ENCODE measurements around the gene TBKBP1.

Gene TBKBP1, protein sequence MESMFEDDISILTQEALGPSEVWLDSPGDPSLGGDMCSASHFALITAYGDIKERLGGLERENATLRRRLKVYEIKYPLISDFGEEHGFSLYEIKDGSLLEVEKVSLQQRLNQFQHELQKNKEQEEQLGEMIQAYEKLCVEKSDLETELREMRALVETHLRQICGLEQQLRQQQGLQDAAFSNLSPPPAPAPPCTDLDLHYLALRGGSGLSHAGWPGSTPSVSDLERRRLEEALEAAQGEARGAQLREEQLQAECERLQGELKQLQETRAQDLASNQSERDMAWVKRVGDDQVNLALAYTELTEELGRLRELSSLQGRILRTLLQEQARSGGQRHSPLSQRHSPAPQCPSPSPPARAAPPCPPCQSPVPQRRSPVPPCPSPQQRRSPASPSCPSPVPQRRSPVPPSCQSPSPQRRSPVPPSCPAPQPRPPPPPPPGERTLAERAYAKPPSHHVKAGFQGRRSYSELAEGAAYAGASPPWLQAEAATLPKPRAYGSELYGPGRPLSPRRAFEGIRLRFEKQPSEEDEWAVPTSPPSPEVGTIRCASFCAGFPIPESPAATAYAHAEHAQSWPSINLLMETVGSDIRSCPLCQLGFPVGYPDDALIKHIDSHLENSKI

DNA sequence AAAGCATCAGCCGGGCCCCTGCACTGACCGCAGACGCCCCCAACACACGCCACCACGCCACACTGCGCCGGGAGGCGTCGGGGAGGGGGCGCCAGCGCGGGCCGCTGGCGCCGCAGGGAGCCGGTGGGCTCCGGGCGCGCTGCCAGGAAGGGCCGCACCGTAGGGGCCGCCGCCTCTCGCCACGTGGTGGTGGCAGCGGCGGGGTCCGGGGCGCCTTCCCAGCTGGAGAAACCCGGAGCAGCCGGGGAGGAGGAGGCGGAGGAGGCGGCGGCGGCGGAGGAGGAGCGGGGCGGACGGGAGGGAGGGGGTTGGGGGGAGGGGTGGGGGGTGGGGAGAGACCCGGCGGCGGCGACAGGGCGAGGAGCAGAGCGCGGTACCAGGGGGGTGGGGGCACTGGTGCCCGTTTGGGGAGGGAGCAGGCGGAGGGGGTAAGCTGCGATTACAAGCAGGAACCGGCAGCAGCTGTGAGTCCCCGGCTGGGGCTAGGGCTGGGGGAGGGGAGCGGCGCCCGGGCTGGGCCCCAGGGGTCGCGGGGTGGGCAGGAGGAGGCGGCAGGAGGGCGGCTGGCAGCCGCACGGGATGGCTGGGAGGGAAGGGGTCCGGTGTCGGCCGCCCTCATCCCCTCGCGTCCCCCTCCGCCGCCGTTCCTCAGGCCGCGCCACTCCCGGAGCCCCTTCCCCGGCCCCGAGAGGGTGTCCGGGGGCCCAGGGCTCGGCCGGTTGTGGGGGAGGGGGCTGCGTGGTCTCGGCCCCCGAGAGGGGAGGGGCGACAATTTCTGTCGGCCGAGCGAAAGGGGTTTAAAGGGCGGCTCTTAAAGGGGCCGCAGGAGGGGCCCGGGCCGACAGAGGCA, at the start of gene TBKBP1:
TSS of gene TBKBP1 (plus strand) at position 431 of the 850 bp plus-strand sequence. CDS start 1,952 bp downstream, outside the sequence.
- DNase-seq: peak; percentile 71

DNA sequence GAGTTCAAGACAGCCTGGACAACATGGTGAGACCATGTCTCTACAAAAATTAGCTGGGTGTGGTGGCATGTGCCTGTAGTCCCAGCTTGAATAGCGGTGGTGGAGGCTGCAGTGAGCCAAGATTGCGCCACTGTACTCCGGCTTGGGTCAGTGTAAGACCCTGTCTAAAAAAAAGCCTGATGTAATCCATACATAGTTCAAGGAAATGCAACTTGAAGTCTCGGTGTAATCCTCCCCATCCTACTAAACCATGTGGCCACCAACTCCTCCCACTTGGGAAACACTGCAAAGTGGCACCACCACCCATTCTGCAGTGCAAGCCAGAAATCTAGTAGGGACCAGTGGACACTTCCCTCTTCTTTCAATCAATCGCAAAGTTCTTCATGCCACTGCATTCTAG, 49.6 kb upstream of the TBKBP1 start:
- DNase-seq: no peak

DNA sequence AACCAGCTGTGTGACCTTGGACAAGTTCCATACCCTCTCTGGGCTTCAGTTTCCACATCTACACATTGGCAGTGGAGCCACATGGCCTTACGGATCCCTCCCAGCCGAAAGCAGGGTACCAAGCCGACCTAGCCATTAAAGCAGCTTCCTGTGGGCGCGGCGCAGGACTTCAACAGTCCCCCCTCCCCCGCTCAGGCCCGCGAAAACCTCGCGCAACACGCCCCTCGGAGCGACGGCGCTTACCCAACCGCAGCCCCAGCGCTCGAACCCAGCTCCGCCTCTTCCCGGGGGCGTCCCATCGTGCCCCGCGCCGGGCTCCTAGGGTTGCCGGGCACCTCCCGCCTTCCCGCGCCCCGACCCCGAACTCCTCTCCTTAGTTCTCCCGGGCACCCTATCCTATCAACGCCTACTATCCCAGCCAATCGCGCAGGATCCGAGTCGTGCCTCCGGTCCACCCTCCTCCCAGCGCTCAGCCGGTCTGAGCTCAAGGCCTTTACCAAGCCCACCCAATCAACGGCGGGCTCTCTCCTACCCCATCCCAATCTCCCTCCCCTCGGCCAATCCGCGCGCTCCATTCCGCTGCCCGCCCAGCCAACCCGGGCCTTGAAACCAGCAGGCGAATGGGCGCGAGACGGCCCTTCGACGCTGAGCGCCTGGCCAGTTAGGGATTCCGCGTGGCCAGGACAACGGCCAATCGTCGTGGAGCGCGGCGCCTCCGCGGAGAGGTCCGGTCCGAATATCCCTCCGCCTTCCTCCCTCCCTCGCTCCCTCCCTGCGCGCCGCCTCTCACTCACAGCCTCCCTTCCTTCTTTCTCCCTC, 44.6 kb upstream of the TBKBP1 start, which contains the start of gene KPNB1:
TSS of gene KPNB1 (plus strand) at position 767 of the 819 bp plus-strand sequence. CDS start 326 bp downstream, outside the sequence.
- DNase-seq: peak; percentile 99

DNA sequence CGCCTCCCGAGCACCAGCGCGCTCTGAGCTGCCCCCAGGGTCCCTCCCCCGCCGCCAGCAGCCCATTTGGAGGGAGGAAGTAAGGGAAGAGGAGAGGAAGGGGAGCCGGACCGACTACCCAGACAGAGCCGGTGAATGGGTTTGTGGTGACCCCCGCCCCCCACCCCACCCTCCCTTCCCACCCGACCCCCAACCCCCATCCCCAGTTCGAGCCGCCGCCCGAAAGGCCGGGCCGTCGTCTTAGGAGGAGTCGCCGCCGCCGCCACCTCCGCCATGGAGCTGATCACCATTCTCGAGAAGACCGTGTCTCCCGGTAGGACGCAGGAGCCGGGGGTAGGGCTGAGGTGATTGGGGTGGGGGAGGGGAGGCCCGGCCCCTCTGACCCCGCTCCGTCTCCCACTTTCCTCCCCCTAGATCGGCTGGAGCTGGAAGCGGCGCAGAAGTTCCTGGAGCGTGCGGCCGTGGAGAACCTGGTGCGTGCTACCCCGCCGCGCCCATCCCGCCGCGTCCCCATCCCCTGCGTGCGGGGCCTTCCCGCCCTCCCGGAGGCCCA, 43.9 kb upstream of the TBKBP1 start:
- DNase-seq: peak; percentile 58

DNA sequence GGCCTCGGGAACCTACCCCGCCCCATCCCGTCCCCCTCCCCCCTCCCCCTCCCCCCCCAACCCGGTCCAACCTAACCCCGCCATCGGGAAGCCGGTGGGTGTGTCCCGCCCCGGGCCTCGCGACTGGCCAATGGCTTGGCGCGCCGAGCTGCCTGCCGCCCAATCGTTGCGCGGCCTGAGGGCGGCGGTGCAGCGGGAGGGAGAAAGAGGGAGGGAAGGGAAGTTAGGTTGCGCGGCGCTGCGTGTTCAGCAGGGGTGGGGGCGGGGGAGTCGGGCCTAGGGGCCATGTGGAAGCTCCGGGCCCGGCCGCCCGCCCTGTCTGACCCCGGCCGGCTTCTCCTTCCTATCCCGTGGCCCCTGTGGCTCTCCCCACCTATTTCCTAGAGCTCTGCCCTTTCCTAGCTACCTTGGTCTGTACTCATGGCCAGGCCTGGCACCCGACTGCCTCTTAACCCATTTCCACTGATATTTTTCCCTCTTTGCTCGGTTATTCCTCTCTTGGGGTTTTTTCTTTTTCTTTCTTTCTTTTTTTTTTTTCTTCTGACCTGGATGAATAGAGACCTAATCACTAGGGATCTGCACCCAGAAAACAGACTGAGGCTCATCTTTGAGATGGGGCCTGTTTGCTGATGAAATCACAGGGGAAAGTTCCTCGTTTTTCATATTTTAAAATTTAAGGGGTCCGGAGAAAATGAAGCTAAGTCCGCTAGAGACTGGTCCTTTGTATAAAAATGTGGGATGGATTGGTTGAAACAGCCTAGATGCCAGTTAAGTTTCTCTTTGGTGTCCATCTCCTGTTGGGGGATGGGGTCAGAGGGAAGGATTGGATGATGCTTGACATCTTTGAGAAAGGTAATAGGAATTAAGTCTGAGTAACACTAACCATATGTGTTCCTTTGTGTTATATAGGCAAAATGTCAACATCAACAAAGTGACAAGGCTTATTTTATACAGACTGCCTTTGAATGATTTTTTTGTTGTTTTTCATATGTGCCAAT, 43.1 kb upstream of the TBKBP1 start:
- peak; percentile 94 for DNase-seq

DNA sequence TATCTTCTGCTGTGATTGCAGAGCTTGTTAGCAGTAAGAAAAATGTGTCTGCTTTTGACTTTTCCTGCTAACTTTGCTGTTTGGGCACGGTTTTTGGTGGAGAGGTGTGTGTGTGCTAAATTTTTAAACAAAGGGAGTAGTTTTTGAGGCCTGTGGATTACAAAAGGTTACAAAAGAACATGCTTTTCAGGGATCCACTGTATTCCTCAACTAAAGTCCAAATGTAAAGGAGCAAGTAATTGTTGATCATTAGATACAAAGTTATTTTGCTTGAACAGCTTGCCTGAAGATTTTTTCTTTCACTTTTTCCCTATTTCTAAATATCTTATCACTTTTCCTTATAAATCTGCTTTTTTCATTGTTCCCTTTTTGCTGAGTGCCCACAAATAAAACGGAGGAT, 42.3 kb upstream of the TBKBP1 start:
- DNase-seq: no peak

DNA sequence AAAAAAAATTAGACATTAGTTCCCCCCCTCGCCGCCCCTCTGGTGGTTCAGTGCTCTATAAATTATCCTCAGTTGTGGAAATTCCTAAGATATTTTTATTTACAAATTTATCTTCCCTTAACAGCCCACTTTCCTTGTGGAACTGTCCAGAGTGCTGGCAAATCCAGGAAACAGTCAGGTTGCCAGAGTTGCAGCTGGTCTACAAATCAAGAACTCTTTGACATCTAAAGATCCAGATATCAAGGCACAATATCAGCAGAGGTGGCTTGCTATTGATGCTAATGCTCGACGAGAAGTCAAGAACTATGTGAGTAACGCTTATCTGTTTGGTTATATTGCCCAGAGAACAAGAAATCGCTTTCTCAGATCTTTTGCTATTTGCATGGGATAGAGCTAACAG, 41.4 kb upstream of the TBKBP1 start:
- no peak for DNase-seq

DNA sequence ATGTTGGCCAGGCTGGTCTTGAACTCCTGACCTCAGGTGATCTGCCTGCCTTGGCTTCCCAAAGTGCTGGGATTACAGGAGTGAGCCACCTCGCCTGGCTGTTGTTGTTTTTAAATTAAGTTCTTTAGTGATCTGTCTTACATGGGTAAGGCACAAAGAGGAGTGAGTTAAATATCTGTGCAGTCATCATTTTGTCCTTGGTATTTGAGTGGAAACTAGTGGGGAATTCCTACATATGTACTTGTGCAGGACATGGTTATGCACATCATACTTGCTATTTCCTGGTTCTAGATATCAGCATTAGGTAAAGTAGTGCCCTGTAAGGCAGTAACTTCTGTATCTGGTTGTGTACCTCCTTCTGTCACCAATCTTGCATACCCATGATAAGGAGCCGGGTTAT, 40.5 kb upstream of the TBKBP1 start:
- no peak for DNase-seq

DNA sequence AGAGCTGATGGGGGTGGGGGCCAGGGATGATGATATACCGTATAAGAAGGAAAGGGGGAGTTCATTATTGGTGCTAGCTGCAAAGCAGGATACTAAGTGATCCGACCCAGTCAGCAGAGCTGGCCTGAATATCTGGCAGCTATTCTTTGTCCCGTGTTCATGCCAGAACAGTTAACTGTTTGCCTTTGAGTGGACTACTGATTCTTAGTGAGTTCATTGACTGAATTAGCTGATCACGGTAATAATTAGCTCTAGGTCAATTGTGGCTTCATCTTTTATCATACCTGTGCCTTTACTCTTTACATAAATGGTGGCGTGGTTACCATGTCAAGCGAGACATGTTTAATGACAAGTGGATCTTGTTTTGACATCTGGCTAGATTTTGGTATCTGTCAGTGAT, 39.0 kb upstream of the TBKBP1 start:
- no peak for DNase-seq

DNA sequence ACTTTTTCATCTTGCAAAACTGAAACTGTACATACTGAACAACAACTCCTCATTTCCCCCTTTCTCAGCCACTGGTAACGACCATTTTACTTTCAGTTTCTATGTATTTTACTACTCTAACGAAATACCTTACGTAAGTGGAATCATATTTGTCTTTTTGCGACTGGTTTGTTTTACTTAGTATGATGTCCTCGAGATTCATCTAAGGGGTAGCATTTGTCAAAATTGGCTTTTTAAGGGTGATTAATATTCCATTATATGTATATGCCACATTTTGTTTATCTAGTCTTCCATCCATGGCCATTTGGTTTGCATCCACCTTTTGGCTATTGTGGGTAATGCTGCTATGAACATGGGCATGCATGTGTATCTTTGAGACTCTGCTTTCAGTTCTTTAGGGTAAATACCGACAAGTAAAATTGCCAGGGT, 33.9 kb upstream of the TBKBP1 start:
- DNase-seq: peak; percentile 59

DNA sequence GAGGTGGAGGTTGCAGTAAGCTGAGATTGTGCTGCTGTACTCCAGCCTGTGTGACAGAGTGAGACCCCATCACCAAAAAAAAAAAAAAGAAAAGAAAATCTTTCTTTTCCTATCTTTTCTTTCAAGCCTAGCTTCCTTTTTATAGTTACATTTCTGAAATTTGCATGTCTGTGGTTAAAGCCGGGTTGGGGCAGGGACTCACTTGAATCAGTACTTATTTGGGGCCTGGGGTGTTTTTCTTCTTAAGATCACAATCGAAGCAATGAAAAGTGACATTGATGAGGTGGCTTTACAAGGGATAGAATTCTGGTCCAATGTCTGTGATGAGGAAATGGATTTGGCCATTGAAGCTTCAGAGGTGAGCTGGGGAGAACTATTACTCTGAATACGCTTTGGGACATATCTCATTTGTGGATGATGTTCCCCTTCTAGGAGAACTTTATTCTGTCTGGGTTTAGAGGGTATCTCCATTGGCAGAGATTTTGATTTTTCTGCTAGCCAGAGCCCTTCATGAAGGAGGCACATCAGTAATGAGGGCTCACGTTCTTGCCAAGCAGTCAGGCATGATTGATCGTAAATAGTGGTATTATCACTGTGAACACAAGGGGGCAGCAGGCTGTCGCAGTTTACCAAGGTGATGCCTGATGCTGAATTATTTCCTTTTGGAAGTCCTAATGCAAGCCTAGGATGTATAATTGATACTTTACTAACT, 29.9 kb upstream of the TBKBP1 start:
- peak; percentile 81 for DNase-seq

DNA sequence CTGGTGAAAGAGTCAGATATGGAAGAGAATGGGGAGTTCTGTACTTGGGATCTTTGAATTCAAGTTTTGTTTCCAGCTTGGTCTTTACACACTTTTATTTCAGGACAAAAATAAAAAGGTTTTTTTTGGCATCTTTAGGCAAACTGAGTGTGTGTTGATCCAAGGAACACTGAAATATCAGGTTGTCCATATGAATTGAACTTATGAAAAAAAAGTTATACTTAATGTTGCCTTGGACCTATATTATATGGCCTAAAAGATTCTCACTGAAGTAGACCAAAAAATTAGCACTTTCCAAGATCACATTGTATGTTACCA, 29.4 kb upstream of the TBKBP1 start:
- no peak for DNase-seq

DNA sequence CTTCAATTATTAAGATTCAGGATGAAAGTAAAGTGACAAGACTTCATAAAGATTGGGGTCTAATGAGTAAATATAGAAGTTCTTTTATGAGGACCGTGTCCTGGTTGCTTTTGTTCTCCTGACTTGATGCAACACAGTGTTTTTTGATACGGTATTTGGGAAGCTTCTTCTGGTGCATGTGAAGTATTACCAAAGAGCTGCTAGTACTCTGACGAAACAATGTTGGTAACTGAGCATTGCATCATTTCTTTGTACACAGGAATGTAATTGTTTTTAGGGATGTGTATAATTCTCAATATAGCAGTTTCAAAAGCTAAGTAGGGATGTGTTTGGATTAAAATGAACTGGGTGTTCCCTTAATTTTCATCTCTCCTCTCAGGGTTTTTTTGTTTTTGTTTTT, 28.3 kb upstream of the TBKBP1 start:
- DNase-seq: no peak

DNA sequence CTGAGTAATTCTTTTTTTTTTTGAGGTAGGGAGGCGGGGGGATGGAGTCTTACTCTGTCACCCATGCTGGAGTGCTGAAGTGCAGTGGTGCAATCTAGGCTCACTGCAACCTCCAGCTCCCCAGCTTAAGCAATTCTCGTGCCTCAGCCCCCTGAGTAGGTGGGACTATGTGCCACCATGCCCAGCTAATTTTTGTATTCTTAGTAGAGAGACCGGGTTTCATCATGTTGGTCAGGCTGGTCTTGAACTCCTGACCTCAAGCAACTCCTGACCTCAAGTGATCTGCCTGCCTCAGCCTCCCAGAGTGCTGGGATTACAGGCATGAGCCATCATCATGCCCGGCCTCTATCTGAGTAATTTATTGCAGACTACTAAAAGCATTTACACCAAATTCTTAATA, 24.9 kb upstream of the TBKBP1 start:
- no peak for DNase-seq

DNA sequence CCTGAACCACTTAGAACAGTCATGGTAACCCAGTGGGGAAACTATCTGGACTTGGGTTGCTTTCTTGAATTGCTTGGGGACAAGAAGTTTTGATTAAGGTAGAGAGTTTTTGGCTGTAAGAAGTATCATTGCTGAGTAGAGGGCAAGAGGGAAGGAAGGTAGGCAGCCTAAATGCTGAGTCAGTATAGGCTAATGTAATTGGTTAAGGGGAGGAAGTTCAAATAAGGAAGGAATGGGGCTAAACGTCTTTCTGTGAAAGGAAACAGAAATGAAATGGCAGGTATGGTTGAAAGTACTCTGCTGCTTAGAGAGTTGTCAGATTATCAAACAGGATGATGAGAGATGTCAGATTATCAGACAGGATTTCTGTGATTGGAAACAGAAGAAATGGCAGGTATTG, 23.9 kb upstream of the TBKBP1 start:
- DNase-seq: no peak

DNA sequence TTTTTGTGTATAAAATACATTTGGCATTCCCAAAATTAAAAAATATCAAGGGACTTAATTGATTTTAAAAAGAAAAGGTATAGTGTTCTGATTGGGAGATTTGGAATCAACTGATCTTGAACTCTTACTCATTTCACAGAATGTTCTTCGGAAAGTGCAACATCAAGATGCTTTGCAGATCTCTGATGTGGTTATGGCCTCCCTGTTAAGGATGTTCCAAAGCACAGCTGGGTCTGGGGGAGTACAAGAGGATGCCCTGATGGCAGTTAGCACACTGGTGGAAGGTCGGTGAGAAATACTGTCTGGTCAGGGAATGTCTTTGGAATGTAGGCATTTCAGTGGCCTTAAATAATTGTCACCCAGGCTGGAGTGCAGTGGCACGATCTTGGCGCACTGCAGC, 19.5 kb upstream of the TBKBP1 start:
- DNase-seq: no peak

DNA sequence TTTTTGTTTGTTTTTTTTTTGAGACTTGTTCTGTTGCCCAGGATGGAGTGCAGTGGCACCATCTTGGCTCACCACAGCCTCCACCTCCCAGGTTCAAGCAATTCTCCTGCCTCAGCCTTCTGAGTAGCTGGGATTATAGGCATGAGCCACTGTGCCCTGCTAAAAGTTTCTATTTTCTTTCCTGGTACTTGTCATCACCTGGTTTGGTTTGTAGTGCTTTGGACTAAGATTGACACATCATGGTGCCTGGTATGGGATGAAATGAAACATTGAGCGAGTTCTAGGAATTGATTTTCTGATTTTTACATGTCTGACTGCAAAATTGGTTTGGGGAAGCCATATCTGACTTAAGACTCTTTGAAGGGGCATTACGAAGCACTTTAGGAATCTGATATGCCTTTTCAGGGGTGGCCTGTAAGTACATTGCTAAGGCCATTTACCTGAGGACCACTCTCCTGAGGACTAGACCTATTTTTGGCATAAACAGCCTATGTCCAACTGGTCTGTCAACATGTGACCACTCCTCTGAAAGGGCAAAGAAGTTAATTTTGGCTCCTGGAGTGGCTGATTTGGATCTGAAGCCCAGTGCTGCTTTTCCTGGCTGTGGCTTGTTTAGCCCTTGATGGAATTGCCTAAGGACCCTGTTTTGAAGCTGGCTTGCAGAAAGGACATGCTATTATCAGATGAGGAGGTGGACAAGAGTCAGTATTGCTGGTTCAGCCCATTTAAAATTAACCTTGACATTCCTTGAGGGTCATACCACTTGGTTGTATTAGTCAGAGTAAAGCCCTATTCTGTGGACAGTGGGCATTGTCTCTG, 18.4 kb upstream of the TBKBP1 start:
- DNase-seq: no peak

DNA sequence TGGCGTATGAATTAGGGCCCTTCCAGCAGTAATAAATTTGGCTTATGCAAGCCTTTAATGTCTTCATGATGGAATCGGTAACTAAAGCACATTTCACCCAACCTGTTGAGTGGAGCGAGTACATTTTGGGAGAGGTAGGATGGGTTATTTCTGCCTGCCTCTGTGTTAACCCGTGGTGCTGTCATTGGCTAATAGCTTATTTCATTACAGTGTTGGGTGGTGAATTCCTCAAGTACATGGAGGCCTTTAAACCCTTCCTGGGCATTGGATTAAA, 17.8 kb upstream of the TBKBP1 start:
- no peak for DNase-seq

DNA sequence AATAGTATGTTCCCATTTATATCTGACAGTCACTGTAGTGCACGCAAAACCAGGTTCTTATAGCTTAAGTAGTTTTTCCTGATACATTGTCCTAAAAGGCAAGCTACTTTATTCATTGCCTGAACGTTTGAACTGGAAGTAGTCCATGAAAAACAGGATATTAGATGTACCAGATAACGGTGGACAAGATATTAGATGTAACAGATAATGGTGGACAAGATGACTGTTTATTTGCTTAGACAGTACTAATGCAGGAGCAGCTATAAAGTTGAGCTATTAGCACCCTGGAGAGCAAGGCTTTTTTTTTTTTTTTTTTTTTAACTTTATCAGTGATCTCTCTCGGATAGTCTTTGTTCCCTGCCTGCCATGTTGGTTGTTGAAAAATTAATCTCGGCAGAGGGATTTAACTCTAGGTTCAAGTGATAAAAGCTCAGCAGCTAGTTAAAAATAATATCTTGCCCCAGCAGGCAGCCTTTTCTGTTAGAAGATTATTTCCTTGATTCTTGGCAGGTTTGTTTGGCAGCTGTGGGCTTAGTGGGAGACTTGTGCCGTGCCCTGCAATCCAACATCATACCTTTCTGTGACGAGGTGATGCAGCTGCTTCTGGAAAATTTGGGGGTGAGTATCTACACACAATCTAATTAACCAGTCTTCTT, 17.3 kb upstream of the TBKBP1 start:
- DNase-seq: no peak
